SKM-1 (cell line): Measurements from ENCODE around the gene PEG3.
"Not testable (repeated sequence)": the region's sequence is repeated elsewhere in the genome, so short reads cannot be mapped to it uniquely, and the experiment has no call there.

ENCODE experiments used
- DNase-seq: peaks from one replicate; lab custom pipeline; 2025; ENCODE audit not compliant: unreplicated experiment; lab: John Stamatoyannopoulos, UW

PEG3 gene

GRCh38 chr19:56840451-56841192, at the start of gene PEG3, which contains the start of gene ZIM2:
Gene PEG3 (minus strand): TSS chr19:56840726. CDS start chr19:56824655, 16,071 bp downstream.
Gene ZIM2 (minus strand): TSS chr19:56840726. CDS start chr19:56824277, 16,449 bp downstream.
- no peak for DNase-seq

- DNase-seq: no peak
Observed at GRCh38 chr19:56885173-56885985, 44.9 kb upstream of the PEG3 start.

GRCh38 chr19:56884441-56884840, 43.9 kb upstream of the PEG3 start:
- DNase-seq: no peak

GRCh38 chr19:56880592-56881190, 40.2 kb upstream of the PEG3 start:
- DNase-seq: no peak

GRCh38 chr19:56877069-56877715, 36.7 kb upstream of the PEG3 start:
- no peak for DNase-seq

GRCh38 chr19:56875717-56876116, 35.2 kb upstream of the PEG3 start:
- DNase-seq: no peak

GRCh38 chr19:56874530-56874929, 34.0 kb upstream of the PEG3 start:
- no peak for DNase-seq

GRCh38 chr19:56873493-56873892, 33.0 kb upstream of the PEG3 start:
- no peak for DNase-seq

GRCh38 chr19:56869886-56870285, 29.4 kb upstream of the PEG3 start:
- DNase-seq: no peak

- no peak for DNase-seq
Observed at GRCh38 chr19:56868446-56868845, 27.9 kb upstream of the PEG3 start.

- no peak for DNase-seq
Observed at GRCh38 chr19:56866538-56866937, 26.0 kb upstream of the PEG3 start.

GRCh38 chr19:56864443-56865125, 24.1 kb upstream of the PEG3 start:
- DNase-seq: no peak

- no peak for DNase-seq
Observed at GRCh38 chr19:56862741-56863140, 22.2 kb upstream of the PEG3 start.

- not testable (repeated sequence) for DNase-seq
Observed at GRCh38 chr19:56860409-56860808, 19.9 kb upstream of the PEG3 start.

- DNase-seq: no peak
Observed at GRCh38 chr19:56858026-56858425, 17.5 kb upstream of the PEG3 start.

- DNase-seq: no peak
Observed at GRCh38 chr19:56856822-56857221, 16.3 kb upstream of the PEG3 start.

GRCh38 chr19:56852361-56852760, 11.8 kb upstream of the PEG3 start:
- DNase-seq: not testable (repeated sequence)

GRCh38 chr19:56848166-56848565, 7.6 kb upstream of the PEG3 start:
- DNase-seq: no peak

GRCh38 chr19:56842412-56842811, 1.9 kb upstream of the PEG3 start:
- no peak for DNase-seq

GRCh38 chr19:56841193-56841543, 642 bp upstream of the PEG3 start:
- DNase-seq: no peak
